Ovary (tissue), 9 donors: ENCODE data around the gene SF3B4. TPM values are rescaled to one million over a fixed set of nuclear protein-coding genes. Genes with fewer than 3 reads are reported as not detected.

ENCODE experiments used
- DNase-seq, 5 donors: peaks; one replicate each; pipeline ENCODE4 v3.0.0-alpha.2; 2019 to 2020
- H3K27ac ChIP-seq, 2 donors: fragments of 200-600 bp; one replicate each; pipeline versions ENCODE4 v1.5.1 to v1.8.0; 2019 to 2022
- H3K27me3 ChIP-seq: fragments of 200-600 bp; one replicate; pipeline ENCODE4 v1.8.0; 2022
- H3K36me3 ChIP-seq: fragments of 200-600 bp; sonication (generic); one replicate; pipeline ENCODE4 v1.5.1; 2019
- H3K4me1 ChIP-seq: one replicate; pipeline ENCODE4 v1.8.1; 2013; ENCODE audit warnings: mild to moderate bottlenecking, moderate library complexity; ENCODE audit not compliant: insufficient read depth
- H3K4me3 ChIP-seq: fragments of 200-600 bp; sonication (generic); one replicate; pipeline ENCODE4 v1.5.1; 2017
- H3K9me3 ChIP-seq, 2 donors: fragments of 200-600 bp in 1 of 2; sonication (generic) in 1 of 2; one replicate each; pipeline versions ENCODE4 v1.5.1 to v1.8.1; 2013 to 2019; ENCODE audit warnings: mild to moderate bottlenecking in 1 of 2, moderate library complexity in 1 of 2
- EP300 ChIP-seq: sonication (generic); formaldehyde crosslinking; IDR thresholded peaks from one replicate; pipeline ENCODE4 v1.6.1; 2017; ENCODE audit warnings: antibody characterized with exemption
- POLR2A ChIP-seq: fragments of 450-650 bp; IDR thresholded peaks from one replicate; pipeline ENCODE4 v1.6.1; 2017; ENCODE audit warnings: antibody characterized with exemption, mild to moderate bottlenecking, moderate library complexity
- WGBS, 3 donors: extraction: QIAGEN DNeasy Blood & Tissue Kit in 1 of 3; methylation state at CpG; one replicate each; pipeline versions ENCODE4 v1.1.5 to v1.1.7; 2013 to 2017; 5-methylcytosine and 5-hydroxymethylcytosine counted together
- intact Hi-C, 4 donors: fragments of 100-400 bp; cut with DNase I; formaldehyde crosslinking; loops; one replicate each; pipeline versions ENCODE4 v1.11.0 to v1.15.1; 2022 to 2023
- polyA plus RNA-seq, 2 donors: library from polyadenylated mRNA; stranded (reverse); fragments of 200-250 nt in 1 of 2; fragments of 350-450 nt in 1 of 2; fragmentation: Illumina TruSeq in 1 of 2; extraction: RNeasy Lipid Tissue Mini Kit (QIAGEN cat#74804) in 1 of 2; gene quantifications; one replicate each; pipeline ENCODE4 v1.2.3, GENCODE V29; 2013 to 2014
- total RNA-seq, 7 donors: library from RNA; depleted of rRNA in 2 of 7; stranded (reverse); fragments of >200 nt in 2 of 7; fragmentation: NEBNext Ultra II Directional in 3 of 7; extraction: Animal tissue kit (Norgen Biotek cat#: 25700) in 3 of 7; gene quantifications; one replicate each; pipeline versions ENCODE4 v1.1.0 to v1.2.4, GENCODE V29; 2016 to 2023
- TF ChIP-seq, protein P1 (sequence below), 3 donors: fragments of 450-650 bp in 2 of 3; fragments of 200-600 bp in 1 of 3; IDR thresholded peaks; one replicate each; pipeline versions ENCODE4 v1.5.1 to v1.8.0; 2016 to 2022; ENCODE audit warnings: antibody characterized with exemption in 3 of 3, mild to moderate bottlenecking in 1 of 3
- donor health status: DM: no; HTN: no; CAD: no; lungs with moderate emphysema.
- donor health status: DM: no; HTN: no; CAD: no.
- donor health status: Bipolar disorder and iron deficiency.
- donor health status: DM: yes; HTN: yes; CAD: no.
- donor health status: DM: no; HTN: no; CAD: no.
- donor health status: DM: yes; HTN: yes; CAD: no.

The SF3B4 gene
- total and polyA plus RNA-seq, 9 donors: 9.2 to 91.4 (median 57.8) TPM

- H3K27me3 ChIP-seq: no peaks in the 10 kb centered on the region
- H3K27ac ChIP-seq: no peak overlapping the region
- TF ChIP-seq, protein P1, sequence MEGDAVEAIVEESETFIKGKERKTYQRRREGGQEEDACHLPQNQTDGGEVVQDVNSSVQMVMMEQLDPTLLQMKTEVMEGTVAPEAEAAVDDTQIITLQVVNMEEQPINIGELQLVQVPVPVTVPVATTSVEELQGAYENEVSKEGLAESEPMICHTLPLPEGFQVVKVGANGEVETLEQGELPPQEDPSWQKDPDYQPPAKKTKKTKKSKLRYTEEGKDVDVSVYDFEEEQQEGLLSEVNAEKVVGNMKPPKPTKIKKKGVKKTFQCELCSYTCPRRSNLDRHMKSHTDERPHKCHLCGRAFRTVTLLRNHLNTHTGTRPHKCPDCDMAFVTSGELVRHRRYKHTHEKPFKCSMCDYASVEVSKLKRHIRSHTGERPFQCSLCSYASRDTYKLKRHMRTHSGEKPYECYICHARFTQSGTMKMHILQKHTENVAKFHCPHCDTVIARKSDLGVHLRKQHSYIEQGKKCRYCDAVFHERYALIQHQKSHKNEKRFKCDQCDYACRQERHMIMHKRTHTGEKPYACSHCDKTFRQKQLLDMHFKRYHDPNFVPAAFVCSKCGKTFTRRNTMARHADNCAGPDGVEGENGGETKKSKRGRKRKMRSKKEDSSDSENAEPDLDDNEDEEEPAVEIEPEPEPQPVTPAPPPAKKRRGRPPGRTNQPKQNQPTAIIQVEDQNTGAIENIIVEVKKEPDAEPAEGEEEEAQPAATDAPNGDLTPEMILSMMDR (IDR thresholded peaks at IDR 0.05): no peak
- TF ChIP-seq POLR2A (no peak), EP300 (no peak)
- WGBS, 3 donors: 79 to 83% (median 80%) methylated on average over 10 of the region's 10 CpGs
- H3K36me3 ChIP-seq: no peaks in the 10 kb centered on the region
- peaks cover 16% of the 10 kb centered on the region for H3K4me1 ChIP-seq
- H3K4me3 ChIP-seq: no peak overlapping the region
- H3K9me3 ChIP-seq: no peaks in the 10 kb centered on the region
- DNase-seq: no peak
- intact Hi-C loops: no loop called here
Observed at GRCh38 chr1:149923626-149924025, 4.0 kb downstream of the SF3B4 start.

- 1 to 2% (median 1%) methylated on average over 24 of the region's 24 CpGs for WGBS, 3 donors
- Histone ChIP-seq H3K4me1 (no peaks in the 10 kb centered on the region), H3K9me3 (no peaks in the 10 kb centered on the region), H3K27ac (no peak within 1 kb of the TSS), H3K4me3 (peak within 1 kb of the TSS; percentile 70), H3K36me3 (no peaks in the 10 kb centered on the region), H3K27me3 (no peaks in the 10 kb centered on the region)
- TF ChIP-seq EP300: no peak
- no peak for TF ChIP-seq POLR2A
- TF ChIP-seq, protein P1 (IDR thresholded peaks at IDR 0.05): no peak
- intact Hi-C loops: no loop called here
- peak in 2 of 5 donors; percentile 49 to 61 for DNase-seq
Observed at GRCh38 chr1:149917571-149918144, 9.9 kb downstream of the SF3B4 start, which contains the start of gene SV2A. Gene SV2A (minus strand): TSS chr1:149917844. CDS start chr1:149913840, 4,004 bp downstream.

GRCh38 chr1:149916898-149917252 is 10.7 kb downstream of the SF3B4 start:
- H3K4me3 ChIP-seq: peak overlapping the region; percentile 70
- TF ChIP-seq, protein P1 (IDR thresholded peaks at IDR 0.05): no peak
- TF ChIP-seq EP300 (no peak), POLR2A (no peak)
- H3K4me1 ChIP-seq: no peaks in the 10 kb centered on the region
- WGBS, 3 donors: 5 to 7% (median 6%) methylated on average over 10 of the region's 10 CpGs
- no peaks in the 10 kb centered on the region for H3K36me3 ChIP-seq
- no peaks in the 10 kb centered on the region for H3K9me3 ChIP-seq
- no peaks in the 10 kb centered on the region for H3K27me3 ChIP-seq
- DNase-seq: no peak
- intact Hi-C loops: no loop called here
- H3K27ac ChIP-seq: no peak overlapping the region

- 6 to 19% (median 14%) methylated on average over 9 of the region's 9 CpGs for WGBS, 3 donors
- TF ChIP-seq, protein P1 (IDR thresholded peaks at IDR 0.05): no peak
- TF ChIP-seq POLR2A: no peak
- no peak for TF ChIP-seq EP300
- H3K36me3 ChIP-seq: no peaks in the 10 kb centered on the region
- DNase-seq: no peak
- intact Hi-C loops: no loop called here
- H3K27ac ChIP-seq: no peak overlapping the region
- H3K9me3 ChIP-seq: no peaks in the 10 kb centered on the region
- no peaks in the 10 kb centered on the region for H3K27me3 ChIP-seq
- peak overlapping the region; percentile 70 for H3K4me3 ChIP-seq
- H3K4me1 ChIP-seq: no peaks in the 10 kb centered on the region
Observed at GRCh38 chr1:149916193-149916897, 11.3 kb downstream of the SF3B4 start.
